GM19397 (cell line): ENCODE data around the gene DLK2.
"Not testable (repeated sequence)": the region's sequence is repeated elsewhere in the genome, so short reads cannot be mapped to it uniquely, and the experiment has no call there.

ENCODE experiments used
- ATAC-seq: cut with Tn5 transposase; IDR thresholded peaks from one replicate; pipeline ENCODE4 v1.9.1; 2021; ENCODE audit warnings: mild to moderate bottlenecking, moderate library complexity; ENCODE audit not compliant: unreplicated experiment

The DLK2 gene, protein sequence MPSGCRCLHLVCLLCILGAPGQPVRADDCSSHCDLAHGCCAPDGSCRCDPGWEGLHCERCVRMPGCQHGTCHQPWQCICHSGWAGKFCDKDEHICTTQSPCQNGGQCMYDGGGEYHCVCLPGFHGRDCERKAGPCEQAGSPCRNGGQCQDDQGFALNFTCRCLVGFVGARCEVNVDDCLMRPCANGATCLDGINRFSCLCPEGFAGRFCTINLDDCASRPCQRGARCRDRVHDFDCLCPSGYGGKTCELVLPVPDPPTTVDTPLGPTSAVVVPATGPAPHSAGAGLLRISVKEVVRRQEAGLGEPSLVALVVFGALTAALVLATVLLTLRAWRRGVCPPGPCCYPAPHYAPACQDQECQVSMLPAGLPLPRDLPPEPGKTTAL

DNA sequence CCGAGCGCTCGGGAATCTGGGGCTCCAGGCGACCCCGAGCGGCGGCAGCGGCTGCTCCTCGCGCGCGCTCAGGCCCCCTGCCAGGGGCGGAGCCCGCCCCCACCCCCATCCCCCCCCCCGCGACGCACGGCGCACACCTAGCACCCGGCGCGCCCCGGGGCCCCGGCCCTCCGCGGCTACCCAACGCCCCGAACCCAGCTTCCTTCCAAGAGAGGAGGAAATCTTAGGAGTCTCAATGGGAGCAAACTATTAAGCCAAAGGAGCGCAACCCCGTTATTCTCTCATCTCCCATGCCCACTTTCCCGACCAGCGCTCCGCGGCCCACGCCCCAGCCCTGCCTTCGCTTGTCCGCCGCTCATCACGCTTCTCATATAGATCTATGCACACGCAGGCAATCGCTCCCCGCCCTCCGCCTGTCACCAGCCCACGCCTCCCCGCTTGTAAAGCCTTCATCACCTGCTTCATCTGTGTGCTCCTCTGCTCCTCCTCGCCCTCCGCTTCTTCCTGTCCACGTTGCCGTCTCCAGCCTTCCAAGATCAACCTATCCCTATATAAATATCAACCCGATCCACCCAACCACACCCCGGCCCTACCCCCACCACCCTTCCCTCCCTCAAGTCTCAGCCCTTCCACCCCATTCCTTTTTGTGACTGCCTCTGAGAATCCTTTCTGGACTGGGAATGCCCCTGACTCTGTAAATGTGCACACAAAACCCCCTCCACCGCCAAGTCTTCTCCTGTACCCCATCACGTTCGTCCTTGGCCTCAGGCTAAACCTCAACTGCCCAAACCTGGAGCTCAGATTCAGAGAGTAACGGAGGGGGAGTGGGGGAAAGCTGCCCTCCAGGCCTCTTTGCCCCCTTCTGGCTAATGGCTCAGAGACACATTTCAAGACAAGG lies at the start of gene DLK2:
Gene DLK2, minus strand, starts transcription at position 18 of the 898 bp plus-strand sequence. CDS start 723 bp downstream, outside the sequence.
- ATAC-seq = no peak

DNA sequence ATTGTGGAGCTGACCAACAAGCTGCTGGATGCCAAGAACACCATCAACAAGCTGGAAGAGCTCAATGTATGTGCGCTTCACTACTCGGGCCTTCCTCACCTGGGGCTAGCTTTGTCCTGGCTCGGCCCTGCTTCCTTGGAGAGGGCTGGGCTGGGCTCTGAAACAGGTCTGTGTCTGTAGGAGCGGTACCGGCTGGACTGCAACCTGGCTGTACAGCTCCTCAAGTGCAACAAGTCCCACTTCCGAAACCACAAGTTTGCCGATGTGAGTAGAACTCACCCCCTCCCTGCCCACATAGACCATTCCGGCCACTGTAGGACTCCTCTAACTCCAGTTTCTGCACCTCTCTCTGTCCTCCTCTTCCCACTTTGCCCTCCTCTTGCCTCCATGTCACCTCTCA lies 48.1 kb upstream of the DLK2 start:
- ATAC-seq = no peak

DNA sequence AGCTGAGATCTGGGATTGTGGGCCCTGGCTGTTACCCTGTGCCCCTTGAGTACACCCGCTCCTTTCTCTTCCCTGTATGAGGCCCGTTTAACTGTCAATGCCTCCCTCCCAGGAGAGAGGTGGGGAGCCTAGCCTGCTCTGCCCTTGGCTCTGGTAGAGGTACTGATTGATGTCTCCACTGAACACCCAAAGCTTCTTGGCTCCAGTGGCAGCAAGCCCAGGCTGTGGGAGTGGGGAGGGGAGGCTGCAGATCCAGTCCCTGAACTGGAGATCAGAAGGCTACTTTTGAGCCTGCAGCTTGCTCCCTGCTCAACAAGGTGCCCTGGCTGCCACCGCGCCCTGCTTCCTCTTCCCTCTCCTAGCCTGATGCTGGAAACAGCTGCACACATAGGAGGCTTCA lies 47.3 kb upstream of the DLK2 start:
- ATAC-seq = no peak

DNA sequence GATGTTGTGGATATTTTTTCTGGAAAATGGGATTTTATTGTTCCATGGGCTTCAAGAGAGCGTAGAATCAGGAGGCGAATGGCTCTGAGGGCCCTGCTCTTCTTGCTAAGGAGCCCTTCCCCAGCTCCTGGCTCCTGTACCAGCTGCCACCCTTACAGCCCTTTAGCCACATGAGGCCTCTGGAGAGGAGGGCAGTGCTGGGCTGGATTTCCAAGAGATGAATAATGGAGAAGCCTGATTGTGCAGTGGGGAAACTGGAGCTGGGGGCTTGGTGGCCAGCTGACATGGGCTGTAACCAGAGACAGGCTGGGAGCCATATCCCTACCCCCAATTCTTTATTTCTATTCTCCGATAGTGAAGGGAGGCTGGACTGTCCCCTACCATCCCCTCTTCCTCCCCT lies 45.6 kb upstream of the DLK2 start:
- no peak for ATAC-seq

DNA sequence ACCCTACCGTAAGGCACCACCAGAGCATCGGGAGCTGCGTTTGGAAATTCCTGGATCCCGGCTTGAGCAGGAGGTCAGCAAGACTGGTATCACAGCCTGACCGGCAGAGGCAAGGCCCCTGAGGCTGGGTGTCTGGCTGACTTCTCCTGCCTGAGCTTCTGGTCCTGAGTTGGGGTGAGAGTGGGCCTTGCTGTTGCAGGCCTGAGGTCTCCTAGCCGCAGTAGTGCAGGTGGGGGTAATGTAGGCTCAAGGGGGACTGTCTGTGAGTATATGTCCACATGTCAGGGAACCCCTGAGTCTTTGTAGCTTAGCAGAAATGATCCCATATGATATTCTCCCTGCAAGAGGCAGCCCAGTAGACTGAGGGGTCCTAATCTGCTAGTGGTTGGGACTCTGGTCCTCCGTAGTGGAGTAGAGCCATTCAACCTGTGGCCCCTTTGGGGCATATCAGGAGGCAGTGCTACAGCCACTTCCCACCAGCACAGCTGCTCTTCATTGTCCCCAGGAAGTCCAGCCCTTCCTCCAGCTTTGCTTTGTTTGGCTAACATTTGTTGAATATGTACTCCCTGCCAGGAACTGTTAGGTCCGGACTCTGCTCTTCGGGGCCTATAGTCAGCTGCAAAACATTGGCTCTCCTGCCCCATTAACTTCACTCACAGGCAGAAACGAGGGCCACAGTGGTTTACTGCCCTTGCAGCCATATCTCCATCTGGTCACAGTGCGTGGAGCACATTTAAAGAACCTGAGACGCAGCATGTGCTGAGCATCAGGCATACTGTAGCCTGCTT lies 43.9 kb upstream of the DLK2 start:
- no peak for ATAC-seq

DNA sequence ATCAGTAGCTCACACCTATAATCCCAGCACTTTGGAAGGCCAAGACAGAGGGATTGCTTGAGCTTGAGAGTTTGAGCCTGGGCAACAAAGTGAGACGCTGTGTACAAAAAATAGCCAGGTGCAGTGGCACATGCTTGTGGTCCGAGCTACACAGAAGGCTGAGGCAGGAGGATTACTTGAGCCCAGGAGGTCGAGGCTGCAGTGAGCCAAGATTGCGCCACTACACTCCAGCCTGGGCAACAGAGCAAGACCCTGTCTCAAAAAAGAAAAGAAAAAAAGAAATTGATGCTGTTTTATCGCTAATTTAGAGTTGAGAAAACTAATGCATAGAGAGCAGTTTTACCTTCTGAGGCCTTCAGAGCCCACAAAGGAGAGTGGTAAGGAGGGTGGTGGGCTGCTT lies 42.9 kb upstream of the DLK2 start:
- ATAC-seq = not testable (repeated sequence)

DNA sequence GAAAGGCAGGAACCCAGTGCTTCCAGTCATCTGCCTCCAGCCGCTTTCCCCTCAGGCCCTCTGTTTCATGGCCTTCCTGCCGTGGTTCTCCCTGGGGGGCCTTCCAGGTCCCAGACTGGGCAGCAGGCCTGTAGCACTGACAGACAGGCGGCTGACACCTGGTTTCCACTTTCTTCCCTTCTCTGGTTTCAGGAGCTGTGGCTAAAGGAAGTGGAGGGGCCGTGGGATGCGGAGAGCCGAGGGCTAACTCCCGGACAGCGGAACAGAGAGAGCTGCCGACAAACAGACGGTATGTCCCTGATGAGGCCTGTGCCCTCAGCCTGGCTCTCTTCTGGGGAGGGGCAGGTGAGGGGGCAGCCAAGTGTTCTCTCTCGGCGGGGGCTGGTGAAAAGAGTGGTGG lies 42.3 kb upstream of the DLK2 start:
- no peak for ATAC-seq

DNA sequence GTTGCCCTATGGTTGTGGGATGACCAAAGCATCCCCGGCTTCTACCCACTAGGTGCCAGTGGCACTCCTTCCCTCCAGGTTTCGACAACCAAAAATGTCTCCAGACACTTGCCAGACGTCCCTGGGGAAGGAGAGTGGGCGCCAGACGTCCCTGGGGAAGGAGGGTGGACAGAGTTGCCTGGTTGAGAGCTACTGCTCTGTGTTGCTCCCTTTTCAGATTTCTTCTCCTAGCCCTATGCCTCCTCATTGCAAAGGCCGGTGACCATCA lies 41.7 kb upstream of the DLK2 start:
- ATAC-seq = no peak

DNA sequence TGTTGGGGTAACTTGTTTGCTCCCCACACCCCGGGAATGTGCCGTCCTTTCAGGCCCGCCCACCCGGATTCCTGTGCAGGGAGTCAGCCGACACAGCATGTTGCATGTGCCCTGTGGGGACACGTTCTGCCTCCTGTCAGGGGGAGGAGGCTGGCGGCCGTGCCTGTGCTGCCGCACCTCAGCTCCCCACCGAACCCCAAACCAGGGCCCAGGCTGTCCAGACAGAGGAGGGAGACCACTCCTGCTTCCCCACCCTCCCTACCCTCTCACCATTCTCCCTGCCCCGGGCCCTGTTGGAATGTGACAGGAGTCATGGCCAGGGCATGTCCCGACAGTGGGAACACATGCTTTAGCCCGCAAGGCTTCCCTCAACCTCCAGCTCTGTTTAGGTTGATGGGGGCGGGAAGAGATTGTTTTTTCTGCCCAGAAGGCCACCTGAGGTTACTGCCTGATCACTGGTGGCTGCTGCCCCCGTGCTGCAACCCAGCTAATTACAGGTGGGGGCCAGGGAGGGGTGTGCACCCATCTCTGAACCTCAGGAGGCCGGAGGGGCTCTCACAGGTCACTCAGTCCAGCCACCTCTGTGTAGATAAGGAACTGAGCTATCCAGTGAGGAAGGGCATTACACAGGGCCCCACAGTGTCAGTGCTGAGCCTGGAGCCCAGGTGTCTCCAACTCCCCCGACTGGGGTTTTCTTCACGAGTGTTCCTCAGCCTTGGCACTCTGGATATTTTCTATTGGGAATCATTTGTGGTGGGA lies 41.2 kb upstream of the DLK2 start:
- no peak for ATAC-seq

DNA sequence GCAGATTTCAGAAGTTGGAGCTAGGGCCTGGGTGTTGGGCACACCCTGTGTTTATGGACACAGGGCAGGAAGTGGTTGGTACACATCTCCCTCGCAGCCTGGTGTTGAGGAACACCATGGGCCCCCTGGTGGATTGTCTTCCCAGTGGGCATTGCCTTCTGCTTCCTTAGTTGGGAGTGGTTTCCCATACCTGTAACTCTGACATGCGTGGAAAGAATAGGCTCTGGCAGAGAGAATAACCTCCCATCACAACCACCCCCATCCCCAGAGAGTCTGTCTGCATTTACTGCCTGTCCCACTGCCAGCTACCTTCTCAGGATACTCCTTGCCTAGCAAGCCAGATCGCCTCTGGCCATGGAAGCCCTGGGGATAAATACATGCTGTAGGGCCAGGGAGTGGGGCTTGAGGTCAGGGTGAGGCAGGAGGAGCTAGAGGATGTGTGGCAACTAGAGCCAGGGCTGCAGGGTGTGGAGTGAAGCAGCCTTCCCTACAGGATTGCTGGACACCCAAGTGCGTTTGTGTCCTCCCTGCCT lies 40.1 kb upstream of the DLK2 start:
- ATAC-seq = no peak

DNA sequence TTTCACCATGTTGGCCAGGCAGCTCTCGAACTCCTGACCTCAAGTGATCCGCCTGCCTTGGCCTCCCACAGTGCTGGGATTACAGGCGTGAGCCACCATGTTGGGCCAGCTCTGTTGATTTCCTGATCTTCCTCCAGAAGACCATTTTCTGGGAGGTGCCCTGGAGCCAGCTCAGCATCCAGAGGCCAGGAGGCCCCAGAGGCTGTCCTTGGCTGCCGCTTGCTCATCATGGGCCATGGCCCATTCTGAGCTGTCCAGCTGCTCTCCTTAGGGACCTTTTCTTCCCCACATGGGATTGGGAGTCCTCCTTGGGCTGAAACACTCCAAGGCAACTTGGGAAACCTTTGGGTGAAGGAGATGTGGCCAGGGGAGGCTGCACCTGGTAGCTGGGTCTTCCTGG lies 39.4 kb upstream of the DLK2 start:
- no peak for ATAC-seq

DNA sequence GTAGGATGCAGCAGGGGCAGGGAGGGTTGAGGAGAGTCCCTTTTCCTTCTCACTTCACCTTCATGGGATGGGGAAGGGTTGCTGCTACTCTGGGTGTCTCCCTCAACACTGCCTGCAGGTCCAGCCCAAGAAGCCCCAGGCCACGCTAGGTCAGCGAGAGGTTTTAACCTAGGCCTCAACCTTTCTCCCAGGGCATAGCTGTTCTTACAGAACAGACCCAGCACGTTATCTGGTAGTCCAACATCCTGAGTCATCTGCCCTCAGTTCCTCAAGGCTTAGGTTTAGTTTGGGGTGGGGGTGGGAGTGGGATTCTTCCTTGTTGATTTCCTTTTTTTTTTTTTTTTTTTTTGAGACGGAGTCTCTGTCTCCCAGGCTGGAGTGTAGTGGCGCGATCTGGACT lies 39.0 kb upstream of the DLK2 start:
- ATAC-seq = no peak

DNA sequence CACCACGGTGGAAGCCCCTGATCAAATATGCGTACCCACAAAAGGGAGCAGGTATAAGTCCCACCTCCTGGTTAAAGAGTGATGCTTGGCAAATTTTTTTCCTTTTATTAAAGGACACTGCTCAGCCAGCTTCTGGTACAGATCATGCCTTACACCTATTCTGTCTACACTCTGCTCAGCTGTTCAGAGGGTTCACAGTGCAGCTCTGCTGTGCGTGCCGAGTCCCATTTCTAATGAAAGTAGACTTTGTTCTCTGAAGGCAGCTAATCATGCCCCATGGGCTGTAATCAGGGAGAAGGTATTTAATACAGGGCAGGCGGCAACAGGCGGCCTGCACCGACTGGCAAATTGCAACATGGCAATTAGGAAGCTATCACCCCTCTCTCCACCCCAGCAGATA lies 38.5 kb upstream of the DLK2 start:
- no peak for ATAC-seq

DNA sequence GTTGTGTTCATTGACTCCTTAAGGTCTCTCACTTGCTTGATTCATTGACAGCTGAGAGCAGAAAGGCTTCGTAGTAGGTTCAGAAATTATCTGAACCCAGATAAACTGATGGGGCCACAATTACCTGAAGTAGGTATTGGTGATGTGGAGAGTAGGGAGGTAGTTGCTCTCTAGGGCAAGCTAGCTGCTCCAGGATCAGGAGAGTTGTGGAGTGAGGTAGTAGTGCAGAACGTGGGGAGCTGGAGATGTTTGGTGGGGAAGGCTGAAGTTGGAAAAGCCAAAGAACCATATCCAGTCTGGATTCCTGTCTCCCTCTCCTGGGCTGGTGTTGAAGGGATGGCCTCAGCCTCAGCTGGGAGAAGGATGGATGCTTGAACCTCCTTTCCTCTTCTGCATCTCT lies 37.9 kb upstream of the DLK2 start:
- ATAC-seq = no peak

DNA sequence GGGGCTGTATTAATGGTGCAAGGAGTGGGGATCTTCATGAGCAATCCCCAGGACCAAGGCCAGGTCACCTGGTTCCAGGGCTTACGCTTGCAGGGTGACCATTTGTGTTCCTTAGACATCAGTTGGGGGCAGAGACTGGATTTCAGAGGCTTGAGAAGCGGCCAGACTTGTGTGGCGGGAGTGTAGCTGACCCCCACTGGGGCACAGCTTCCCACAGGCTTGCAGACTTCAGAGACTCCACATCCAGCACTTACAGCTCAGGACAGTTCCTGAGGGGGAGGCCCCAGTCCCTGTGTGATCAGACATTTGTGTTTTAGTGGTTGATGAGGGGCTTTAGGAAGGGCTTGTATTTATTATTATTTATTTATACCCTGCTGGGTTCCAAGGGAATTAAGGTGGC lies 37.3 kb upstream of the DLK2 start:
- no peak for ATAC-seq

DNA sequence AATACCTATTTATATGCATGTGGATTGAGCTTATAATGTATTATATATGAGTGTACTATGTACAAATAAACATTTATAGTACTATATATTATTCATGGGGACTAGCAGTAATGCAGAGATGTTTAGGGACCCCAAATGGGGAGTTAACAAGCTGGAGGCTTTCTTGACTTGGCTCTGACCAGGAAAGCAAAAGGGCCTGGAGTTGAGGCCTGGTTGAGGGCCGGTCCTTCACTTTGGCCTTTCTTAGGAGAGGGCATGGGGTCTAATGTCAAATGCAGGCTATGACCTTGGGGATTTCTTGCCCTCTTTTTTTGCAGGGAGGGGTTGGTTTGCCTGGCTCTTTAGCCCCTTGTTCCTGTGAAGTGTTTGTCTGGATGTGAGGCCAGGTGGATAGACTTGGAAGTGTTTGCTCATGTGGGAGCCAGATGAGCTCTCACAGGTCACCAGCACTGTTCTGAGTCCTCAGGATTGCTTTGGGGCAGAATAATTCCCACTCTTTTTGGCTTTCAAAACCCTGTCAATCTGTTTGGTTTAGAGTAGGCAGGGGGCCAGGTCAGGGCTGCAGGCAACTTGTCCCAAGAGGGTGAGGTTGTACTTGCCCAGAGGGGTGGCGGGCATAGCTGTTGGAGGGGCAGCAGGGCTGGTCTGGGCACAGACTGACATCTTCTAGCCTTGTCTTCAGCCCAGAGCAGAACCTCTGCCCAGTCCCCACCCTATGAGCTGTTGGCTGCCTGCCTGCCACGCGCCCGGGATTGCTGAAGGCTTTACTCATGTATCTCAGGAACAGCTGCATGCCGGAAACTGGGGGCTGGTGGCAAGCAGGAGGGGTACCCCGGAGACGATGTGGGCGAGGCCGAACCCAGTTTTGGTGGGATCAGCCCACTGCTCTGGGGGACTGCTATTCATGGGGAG lies 36.7 kb upstream of the DLK2 start:
- no peak for ATAC-seq

DNA sequence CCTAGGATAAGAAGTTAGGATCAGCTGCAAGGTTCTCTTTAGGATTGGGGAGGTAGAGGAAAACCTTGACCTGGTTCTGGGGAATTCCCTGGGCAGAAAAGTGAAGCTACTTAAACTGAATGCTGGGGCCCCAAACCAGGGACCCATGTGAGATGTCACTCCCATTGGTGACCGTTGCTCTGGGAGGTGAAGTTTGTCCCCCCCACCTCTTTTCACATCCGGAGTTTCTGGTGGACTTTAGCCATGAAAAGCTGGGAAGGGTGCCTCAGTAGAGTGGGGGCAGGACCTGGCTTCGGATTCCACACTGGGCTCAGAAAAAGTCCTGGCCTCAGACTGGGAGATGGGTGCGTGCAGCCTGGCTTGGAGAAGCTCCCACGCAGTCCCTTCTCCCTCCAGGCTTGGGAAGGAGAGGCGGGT lies 35.2 kb upstream of the DLK2 start:
- ATAC-seq = no peak

DNA sequence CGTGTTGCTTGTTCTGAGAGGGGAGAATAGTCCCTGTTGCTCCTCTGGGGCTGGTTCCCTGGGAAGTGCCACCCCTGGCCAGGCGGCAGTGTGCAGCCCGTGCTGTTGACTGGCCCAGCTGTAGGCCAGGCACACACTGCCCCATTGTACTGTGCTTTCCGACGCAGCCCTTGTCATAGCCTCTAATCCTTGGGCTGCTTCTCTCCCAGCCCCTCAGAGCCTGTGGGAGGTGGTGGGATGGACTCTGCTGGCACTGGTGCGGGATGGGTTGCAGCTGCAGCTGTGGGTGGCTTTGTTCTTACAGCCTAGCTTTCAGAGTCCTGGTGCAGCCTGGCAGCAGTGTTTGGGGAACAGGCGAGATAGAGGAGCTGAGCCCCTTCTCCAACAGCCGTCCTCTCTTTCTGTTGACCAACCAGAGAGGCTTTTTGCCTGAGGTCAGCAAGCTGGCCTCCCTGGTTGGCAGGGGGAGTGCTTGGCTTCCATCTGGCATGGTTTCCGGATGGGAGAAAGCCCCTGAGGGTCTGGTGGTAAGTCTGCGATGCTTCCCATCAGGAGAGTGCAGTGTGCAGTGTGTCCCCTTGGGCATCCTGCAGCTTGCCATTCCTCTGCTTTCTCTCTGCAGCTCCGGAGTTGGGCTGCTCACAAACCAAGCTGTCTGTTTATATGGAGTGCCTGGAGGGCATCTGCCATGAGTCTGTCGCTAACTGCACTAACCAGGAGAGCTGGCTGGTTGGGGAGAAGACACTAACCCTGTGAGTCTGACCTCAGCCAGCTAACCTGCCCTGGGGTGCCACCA lies 34.1 kb upstream of the DLK2 start:
- ATAC-seq = no peak
